Measurements from ENCODE around the gene IZUMO2.
"Not testable (repeated sequence)": the region's sequence is repeated elsewhere in the genome, so short reads cannot be mapped to it uniquely, and the experiment has no call there.

The IZUMO2 gene

DNA sequence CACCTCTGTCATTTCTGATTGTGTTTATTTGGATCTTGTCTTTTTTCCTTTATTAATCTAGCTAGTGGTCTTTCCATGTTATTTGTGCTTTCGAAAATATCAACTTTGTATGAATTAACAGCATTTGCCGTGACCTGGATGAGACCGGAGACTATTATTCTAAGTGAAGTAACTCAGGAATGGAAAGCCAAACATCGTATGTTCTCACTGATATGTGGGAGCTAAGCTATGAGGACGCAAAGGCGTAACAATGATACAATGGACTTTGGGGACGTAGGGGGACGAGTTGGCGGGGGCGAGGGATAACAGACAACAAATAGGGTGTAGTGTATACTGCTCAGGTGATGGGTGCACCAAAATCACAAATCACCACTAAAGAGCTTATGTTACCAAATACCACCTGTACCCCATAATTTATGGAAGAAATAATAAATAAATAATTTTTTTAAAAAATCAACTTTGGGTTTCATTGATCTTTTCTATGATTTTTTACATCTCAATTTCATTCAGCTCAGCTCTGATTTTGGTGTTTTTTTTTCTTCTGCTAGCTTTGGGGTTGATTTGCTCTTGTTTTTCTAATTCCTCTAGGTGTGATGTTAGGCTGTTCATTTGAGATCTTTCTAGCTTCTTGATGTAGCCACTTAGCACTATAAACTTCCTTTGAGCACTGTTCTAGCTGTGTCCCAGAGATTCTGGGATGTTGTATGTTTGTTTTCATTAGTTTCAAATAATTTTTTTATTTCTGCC, 27.1 kb downstream of the IZUMO2 start:
- DNase-seq (ENCODE audit: low read depth) = not testable (repeated sequence)

DNA sequence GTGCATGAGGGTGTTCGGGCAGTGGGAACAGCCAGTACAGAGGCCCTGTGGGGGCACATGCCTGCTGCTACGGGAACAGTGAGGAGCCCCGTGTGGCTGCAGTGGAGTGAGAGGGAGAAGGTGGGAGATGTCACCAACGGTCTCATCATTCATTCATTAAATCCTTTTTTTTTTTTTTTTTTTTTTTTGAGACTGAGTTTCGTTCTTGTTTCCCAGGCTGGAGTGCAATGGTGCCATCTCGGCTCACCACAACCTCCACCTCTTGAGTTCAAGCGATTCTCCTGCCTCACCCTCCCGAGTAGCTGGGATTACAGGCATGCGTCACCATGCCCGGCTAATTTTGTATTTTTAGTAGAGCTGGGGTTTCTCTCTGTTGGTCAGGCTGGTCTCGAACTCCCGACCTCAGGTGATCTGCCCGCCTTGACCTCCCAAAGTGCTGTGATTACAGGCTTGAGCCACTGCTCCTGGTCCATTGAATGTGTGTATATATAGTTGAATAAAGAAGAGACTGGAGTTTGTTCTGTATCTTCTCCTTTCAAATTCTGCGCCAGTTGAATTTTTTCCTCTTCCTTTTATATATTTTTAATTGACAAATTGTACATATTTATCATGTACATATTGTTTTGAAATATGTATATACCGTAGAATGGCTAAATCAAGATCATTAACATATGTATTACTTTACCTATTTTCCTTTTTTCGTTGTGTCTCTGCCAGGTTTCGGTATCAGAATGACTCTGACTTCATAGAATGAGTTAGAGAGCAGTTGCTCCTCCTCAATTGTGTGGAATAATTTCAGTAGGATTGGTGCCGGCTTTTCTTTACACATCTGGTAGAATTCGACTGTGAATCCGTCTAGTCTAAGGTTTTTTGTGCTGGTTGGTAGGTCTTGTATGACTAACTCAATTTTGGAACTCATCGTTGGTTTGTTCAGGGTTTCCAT, 28.0 kb downstream of the IZUMO2 start:
- not testable (repeated sequence) for DNase-seq (ENCODE audit: low read depth)

DNA sequence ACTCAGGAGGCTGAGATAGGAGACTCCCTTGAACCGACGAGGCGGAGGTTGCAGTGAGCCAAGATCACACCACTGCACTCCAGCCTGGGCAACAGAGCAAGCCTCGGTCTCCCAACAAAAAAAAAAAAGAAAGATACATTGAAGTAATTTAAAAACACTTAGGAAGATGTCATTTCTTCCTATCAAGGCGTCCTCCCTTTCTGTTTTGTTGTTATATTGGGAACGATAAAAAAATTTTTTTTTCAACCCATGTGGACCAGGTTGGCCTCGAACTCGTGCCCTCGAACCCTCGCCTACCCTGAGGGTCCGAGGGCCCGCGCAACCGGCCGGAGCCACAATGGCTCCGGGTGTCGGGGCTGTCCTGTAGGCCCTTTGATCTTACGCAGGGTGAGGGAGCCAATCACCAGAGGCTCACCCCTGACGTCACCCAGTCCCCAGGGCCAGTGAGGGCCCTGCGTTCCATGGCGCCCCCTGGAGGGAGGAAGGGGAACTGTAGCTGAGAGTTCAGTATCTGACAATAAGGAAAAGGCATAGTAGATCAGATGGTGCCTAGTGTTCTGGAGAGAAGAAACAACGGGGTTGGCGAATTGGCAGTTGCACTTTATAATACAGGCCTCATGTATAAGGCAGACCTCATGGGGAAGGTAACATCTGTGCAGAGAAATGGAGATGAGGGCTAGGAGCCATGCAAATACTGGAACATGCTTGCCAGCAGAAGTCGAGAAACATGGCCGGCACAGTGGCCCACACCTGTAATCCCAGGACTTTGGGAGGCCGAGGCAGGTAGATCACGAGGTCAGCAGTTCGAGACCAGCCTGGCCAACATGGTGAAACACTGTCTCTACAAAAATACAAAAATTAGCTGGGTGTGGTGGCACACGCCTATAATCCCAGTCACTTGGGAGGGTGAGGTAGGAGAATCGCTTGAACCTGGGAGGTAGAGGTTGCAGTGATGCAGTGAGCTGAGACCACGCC, 29.3 kb downstream of the IZUMO2 start:
- not testable (repeated sequence) for DNase-seq (ENCODE audit: low read depth)

DNA sequence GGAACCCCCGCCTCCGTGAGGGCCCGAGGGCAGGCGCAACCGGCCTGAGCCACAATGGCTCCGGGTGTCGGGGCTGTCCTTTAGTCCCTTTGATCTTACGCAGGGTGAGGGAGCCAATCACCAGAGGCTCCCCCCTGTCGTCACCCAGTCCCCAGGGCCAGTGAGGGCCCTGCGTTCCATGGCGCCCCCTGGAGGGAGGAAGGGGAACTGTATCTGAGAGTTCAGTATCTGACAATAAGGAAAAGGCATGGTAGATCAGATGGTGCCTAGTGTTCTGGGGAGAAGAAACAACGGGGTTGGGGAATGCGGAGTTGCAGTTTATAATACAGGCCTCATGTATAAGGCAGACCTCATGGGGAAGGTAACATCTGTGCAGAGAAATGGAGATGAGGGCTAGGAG, 59.1 kb downstream of the IZUMO2 start:
- not testable (repeated sequence) for DNase-seq (ENCODE audit: low read depth)

GRCh38 chr19:50103405-50103804, 59.7 kb downstream of the IZUMO2 start:
- DNase-seq (ENCODE audit: low read depth) = not testable (repeated sequence)
